Ascending aorta (tissue), 2 donors: Measurements from ENCODE around the gene INSYN2B. TPM values are rescaled to one million over a fixed set of nuclear protein-coding genes. Genes with fewer than 3 reads are reported as not detected.

Experiments used
- DNase-seq, 2 donors: peaks; one replicate each; pipeline ENCODE4 v3.0.0-alpha.2; 2019; ENCODE audit warnings: low spot score in 2 of 2
- H3K27ac ChIP-seq, 2 donors: fragments of 200-600 bp; sonication (generic); one replicate each; pipeline ENCODE4 v1.5.1; 2016 to 2017; ENCODE audit warnings: mild to moderate bottlenecking in 1 of 2
- H3K27me3 ChIP-seq: fragments of 200-600 bp; sonication (generic); one replicate; pipeline ENCODE4 v1.5.1; 2017
- H3K36me3 ChIP-seq, 2 donors: fragments of 200-600 bp; sonication (generic); one replicate each; pipeline ENCODE4 v1.5.1; 2016
- H3K4me1 ChIP-seq, 2 donors: fragments of 200-600 bp; sonication (generic); one replicate each; pipeline ENCODE4 v1.5.1; 2016 to 2017; ENCODE audit warnings: mild to moderate bottlenecking in 1 of 2
- H3K4me3 ChIP-seq, 2 donors: fragments of 200-600 bp; sonication (generic); one replicate each; pipeline ENCODE4 v1.5.1; 2016 to 2017; ENCODE audit warnings: mild to moderate bottlenecking in 1 of 2
- H3K9me3 ChIP-seq, 2 donors: fragments of 200-600 bp; sonication (generic); one replicate each; pipeline ENCODE4 v1.5.1; 2016
- CTCF ChIP-seq, 3 experiments: fragments of 200-600 bp in 2 of 3; fragments of 450-650 bp in 1 of 3; sonication (generic) in 2 of 3; IDR thresholded peaks; one replicate each; pipeline ENCODE4 v1.5.1; 2016 to 2019; ENCODE audit warnings: antibody characterized with exemption in 3 of 3, mild to moderate bottlenecking in 1 of 3, moderate library complexity in 1 of 3
- intact Hi-C: fragments of 100-400 bp; cut with DNase I; formaldehyde crosslinking; loops from one replicate; pipeline ENCODE4 v1.15.1; 2023
- total RNA-seq: library from RNA; depleted of rRNA; stranded (reverse); fragments of >200 nt; gene quantifications from one replicate; pipeline ENCODE4 v1.1.0, GENCODE V29; 2016

The INSYN2B gene
- total RNA-seq, 1 donor from 2014 or later, result not detected

- no peaks in the 10 kb centered on the region for H3K27me3 ChIP-seq
- DNase-seq, result no peak
- no peaks in the 10 kb centered on the region for H3K36me3 ChIP-seq
- no peaks in the 10 kb centered on the region for H3K9me3 ChIP-seq
- TF ChIP-seq CTCF (IDR thresholded peaks at IDR 0.05), result no peak
- H3K4me1 ChIP-seq, result no peaks in the 10 kb centered on the region
- intact Hi-C loops, result no loop called here
- H3K27ac ChIP-seq, result no peak overlapping the region
- no peak overlapping the region for H3K4me3 ChIP-seq
Observed at GRCh38 chr5:169988947-169989346, 8.7 kb upstream of the INSYN2B start.

DNA sequence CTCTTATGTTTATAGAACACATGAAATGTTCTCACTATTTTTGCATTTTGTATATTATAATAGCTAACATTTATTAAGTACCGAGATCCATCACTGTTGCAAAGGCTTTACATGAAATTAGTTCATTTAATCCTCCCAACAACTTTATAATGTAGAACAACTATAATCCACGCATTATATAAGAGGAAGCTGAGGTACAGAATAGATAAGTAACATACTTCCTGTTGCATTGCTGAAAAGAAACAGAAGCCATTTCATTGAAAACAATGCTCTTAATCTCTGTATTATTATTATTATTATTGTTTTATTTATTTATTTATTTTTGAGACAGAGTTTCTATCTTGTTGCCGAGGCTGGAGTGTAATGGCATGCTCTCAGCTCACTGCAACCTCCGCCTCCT lies 7.9 kb upstream of the INSYN2B start:
- no peak for TF ChIP-seq CTCF (IDR thresholded peaks at IDR 0.05)
- H3K9me3 ChIP-seq, result no peaks in the 10 kb centered on the region
- no peaks in the 10 kb centered on the region for H3K27me3 ChIP-seq
- H3K4me1 ChIP-seq, result no peaks in the 10 kb centered on the region
- intact Hi-C loops, result no loop called here
- H3K36me3 ChIP-seq, result no peaks in the 10 kb centered on the region
- no peak overlapping the region for H3K4me3 ChIP-seq
- DNase-seq, result no peak
- H3K27ac ChIP-seq, result no peak overlapping the region

GRCh38 chr5:169979871-169980270 lies 424 bp downstream of the INSYN2B start:
- no peak for TF ChIP-seq CTCF (IDR thresholded peaks at IDR 0.05)
- DNase-seq, result no peak
- no peaks in the 10 kb centered on the region for H3K27me3 ChIP-seq
- no peak overlapping the region for H3K27ac ChIP-seq
- no peaks in the 10 kb centered on the region for H3K9me3 ChIP-seq
- no peaks in the 10 kb centered on the region for H3K4me1 ChIP-seq
- intact Hi-C loops, result no loop called here
- no peaks in the 10 kb centered on the region for H3K36me3 ChIP-seq
- H3K4me3 ChIP-seq, result no peak overlapping the region

GRCh38 chr5:169978714-169979113 lies 1.6 kb downstream of the INSYN2B start:
- Histone ChIP-seq H3K9me3 (no peaks in the 10 kb centered on the region), H3K27me3 (no peaks in the 10 kb centered on the region), H3K4me3 (no peak overlapping the region), H3K27ac (no peak overlapping the region), H3K4me1 (no peaks in the 10 kb centered on the region), H3K36me3 (no peaks in the 10 kb centered on the region)
- no peak for TF ChIP-seq CTCF (IDR thresholded peaks at IDR 0.05)
- no peak for DNase-seq
- intact Hi-C loops, result no loop called here

GRCh38 chr5:169974121-169974770 lies 6.0 kb downstream of the INSYN2B start:
- Histone ChIP-seq H3K4me1 (no peaks in the 10 kb centered on the region), H3K36me3 (no peaks in the 10 kb centered on the region), H3K4me3 (no peak overlapping the region), H3K9me3 (no peaks in the 10 kb centered on the region), H3K27ac (no peak overlapping the region), H3K27me3 (no peaks in the 10 kb centered on the region)
- DNase-seq, result no peak
- TF ChIP-seq CTCF (IDR thresholded peaks at IDR 0.05), result no peak
- intact Hi-C loops, result no loop called here

DNA sequence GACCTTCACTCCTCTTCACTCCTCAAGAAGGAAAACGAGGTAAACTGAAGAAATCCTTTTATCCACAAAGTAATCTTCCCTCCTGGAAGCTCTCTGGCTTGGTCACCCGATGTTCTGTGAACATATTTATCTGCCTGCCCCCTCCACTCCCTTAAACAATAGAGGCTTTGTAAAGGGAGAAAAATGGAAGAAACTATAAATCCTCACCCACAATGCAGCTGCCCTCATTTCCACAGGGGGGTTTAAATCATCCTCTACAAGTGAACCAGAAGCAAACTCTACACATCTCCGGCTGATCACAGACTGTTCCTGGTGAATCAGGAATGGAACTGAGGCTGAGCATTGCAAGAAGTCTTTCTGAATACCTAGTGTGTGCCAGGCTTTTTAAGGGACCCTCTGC lies 7.2 kb downstream of the INSYN2B start:
- Histone ChIP-seq H3K4me1 (no peaks in the 10 kb centered on the region), H3K4me3 (no peak overlapping the region), H3K9me3 (no peaks in the 10 kb centered on the region), H3K27ac (no peak overlapping the region), H3K36me3 (no peaks in the 10 kb centered on the region), H3K27me3 (no peaks in the 10 kb centered on the region)
- TF ChIP-seq CTCF (IDR thresholded peaks at IDR 0.05), result no peak
- intact Hi-C loops, result no loop called here
- DNase-seq, result no peak
